Raji (cell line): ENCODE results near the gene TNFRSF19.

Experiments
- POLR2A ChIP-seq: IDR thresholded peaks from 2 replicates; pipeline ENCODE4 v1.6.1; 2011; ENCODE audit warnings: low read depth, low read length, control low read depth; ENCODE audit not compliant: insufficient read depth

The TNFRSF19 gene, protein sequence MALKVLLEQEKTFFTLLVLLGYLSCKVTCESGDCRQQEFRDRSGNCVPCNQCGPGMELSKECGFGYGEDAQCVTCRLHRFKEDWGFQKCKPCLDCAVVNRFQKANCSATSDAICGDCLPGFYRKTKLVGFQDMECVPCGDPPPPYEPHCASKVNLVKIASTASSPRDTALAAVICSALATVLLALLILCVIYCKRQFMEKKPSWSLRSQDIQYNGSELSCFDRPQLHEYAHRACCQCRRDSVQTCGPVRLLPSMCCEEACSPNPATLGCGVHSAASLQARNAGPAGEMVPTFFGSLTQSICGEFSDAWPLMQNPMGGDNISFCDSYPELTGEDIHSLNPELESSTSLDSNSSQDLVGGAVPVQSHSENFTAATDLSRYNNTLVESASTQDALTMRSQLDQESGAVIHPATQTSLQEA

DNA sequence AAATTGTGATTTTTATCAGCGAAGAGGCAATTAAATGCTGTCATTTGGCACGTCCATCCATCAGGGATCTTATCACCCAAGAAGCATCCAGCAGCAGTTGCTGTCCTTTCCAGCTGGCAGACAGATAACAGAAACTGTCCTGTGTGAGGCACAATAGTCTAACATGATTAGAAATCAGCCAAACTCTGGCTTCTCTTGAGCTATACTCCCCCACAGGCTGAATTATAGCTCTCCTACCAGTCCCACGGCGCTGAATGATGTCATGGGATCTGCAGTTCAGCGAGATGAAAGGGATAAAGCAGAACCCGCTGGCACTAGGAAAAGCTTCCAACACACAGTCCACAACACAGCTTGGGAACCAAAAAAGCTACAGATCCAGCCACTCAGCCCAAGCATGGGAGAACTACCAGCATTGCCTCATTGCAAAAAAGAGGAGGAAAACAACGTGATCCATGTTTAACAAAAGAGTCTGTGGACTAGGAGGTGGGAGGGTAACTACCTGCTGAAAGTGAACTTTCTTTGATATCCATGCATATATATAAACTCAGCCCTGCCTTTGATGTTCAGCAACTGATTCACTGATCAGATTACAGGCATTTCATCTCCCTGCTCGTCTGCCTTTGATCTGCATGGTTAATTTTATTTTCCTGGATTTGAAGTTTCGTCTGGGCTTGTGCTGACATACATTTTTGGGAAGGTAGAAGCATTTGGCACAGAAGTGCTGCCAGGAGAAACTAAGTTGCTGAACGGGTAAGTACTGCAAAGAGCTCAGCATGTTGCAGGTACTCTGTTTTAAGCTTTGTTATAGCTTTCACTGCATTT, at the start of gene TNFRSF19:
Gene TNFRSF19, plus strand, starts transcription at position 314 of the 822 bp plus-strand sequence. CDS start 19,772 bp downstream, outside the sequence.
- no peak for TF ChIP-seq POLR2A

DNA sequence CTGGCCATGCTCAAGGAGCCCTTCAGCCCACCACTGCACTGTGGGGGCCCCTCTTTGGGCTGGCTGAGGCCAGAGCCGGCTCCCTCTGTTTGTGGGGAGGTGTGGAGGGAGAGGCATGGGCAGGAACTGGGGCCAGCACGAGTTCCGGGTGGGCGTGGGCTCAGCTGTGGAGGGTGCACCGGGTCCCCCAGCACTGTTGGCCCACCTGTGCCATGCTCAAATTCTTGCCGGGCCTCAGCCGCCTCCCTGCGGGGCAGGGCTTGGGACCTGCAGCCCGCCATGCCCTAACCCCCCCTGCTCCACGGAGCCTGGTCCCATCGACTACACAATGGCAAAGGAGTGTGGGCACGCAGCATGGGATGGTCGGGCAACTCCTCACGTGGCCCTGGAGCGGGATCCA, 38.8 kb upstream of the TNFRSF19 start:
- TF ChIP-seq POLR2A: no peak

DNA sequence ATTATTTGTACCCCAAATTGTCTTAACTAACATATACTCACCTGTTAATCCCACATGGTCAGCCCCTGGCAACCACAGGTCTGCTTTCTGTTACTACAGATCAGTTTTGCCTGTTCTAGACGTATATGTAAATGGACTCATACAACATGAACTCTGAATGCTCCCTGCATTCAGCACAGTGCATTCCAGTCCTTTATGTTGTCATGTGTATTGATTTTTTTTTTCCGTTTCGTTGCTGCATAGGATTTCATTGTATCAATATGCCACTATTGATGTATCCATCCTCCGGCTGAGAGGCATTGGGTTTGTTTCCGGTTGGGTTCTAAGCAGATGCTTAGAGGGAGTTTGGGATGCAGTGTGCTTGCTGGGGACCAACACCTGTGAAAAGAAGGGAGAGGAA, 36.1 kb upstream of the TNFRSF19 start:
- no peak for TF ChIP-seq POLR2A

DNA sequence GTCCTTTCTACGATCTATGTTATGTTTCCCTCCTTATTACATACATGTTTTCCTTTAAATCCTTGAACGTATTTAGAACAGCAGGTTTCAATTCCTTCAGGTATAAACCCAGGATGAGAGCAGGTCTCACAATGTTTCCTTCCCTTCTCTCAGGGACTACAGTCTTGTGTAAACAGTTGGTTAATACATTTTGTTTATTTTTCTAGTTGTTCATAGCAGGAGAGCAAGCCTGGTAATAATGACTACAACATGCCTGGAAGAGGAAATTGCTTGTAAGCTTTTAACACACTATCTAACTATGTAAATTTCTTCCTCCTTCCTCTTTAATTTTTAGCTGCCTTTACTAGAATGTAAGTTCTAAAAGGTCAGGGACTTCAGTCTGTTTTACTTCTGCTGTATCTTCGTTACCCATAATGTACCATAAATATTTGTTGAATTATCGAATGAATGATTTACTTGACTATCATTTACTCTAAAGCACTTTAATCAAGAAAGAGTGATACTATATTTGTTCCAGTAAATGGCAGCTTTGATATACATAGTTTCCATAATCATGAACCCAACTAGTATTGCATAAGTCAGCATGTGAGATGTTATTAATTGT, 28.9 kb upstream of the TNFRSF19 start:
- TF ChIP-seq POLR2A: no peak

DNA sequence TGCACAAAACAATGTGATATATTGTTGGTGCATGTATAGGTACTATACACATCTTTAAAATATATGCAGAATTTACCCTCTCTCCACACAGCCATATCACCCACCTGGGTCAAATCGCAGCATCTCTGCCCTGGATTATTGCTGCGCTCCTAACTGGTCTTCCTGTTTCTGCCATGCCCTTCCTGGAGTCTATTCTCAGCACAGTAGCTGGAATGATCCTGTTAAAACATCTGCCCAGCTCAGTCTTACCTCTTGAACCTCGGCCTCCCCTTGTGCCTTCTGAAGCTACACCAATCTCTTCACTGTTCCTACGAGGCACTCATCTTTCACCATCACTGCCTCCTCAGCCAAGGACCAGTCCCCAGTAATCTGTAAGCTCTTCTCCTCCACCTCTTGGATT, 25.5 kb upstream of the TNFRSF19 start:
- no peak for TF ChIP-seq POLR2A

DNA sequence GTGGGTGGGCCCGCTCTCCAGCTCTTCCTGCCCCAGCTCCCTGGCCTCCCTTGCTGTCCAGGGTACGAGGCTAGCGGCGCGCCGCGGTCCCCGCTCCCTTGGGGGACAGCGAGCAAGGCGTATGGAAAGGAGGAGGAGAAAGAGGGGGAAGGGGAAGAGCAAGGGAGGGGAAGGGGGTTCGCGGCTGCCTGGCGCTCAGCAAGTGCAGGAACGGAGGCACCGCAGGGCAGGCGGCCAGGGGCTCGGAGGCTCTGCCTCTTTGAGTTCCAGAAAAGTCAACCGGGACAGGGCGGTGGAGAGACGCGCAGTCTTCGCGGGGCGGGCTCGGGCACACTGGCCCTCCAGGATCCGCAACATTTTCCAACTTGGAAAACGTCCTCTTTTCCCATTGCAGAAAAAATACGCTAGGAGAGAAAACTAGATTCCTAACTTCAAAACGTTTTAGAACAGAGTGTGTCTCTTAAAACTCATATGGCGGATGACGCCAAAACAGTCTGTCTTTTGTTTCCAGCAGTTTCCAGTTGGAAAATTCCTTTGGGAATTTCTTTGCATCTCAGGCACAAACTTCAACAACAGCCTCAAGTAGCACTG, 23.1 kb upstream of the TNFRSF19 start:
- TF ChIP-seq POLR2A: no peak

DNA sequence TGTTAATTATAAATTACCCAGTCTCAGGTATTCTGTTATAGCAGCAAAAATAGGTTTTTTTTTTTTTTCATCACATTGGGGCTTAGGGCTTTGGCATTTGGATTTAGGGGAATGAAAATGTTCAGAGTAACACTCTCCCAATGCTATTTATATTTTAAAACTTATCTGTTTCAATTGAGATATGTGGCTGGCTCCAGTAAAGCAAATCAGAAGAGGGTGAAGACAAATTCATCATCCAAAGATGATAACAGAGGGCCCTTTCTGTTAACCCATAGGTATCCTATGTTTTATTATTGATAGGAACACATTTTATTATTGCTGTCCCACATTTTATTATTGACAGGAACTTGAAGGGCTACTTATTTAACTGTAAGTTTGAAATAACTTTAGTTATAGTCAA, 20.5 kb upstream of the TNFRSF19 start:
- no peak for TF ChIP-seq POLR2A

DNA sequence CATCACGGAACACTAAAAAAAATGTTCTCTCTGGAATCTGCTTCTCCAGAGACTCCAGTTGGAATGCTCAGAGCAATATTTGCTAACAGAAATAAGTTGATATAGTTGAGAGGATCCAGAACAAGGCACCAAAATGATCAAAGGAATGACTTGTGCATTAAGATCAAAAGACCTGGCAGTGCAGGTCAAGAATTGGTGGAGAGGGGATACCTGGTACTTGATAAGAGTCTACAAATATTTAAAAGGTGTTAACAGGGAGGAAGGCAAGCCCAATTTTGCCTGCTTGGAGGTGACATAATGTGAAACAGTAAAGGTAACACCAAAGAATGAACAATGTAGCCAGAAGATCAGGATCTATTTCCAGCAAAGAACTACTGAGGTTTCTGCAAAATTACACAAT, 20.0 kb upstream of the TNFRSF19 start:
- no peak for TF ChIP-seq POLR2A

DNA sequence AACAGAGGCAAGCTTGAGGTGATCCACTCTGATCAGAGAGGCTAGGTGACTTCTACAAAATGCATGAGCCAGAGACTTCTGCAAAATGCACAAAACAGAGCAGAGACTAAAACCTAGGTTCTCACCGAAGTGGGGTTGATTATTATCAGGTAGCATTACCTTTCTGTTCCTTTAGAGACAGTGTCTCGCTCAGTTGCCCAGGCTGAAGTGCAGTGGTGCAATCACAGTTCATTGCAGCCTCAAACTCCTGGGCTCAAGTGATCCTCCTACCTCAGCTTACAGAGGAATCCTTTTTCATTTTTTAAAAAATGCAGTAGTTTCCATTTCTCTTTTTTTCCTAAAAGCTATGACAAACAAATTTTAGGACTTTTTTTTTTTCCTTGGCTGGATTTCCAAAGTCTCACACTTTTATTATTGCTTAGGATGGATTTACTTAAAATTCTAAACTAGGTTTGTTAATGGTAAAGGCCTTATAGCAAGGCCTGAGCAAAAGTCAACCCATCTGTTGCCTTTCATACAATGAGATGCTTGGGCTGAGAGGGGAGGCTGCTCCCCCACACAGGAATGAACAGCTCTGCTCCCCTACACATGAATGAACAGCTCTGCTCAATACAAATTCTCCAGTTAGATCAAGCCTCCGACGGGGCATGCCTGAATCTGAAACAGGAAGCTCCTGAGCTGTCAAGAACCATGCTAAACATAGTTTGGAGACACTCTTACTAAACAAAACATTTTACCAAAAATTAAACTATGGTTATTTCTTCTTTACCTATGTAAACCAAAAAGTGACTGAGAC, 18.8 kb upstream of the TNFRSF19 start:
- no peak for TF ChIP-seq POLR2A

DNA sequence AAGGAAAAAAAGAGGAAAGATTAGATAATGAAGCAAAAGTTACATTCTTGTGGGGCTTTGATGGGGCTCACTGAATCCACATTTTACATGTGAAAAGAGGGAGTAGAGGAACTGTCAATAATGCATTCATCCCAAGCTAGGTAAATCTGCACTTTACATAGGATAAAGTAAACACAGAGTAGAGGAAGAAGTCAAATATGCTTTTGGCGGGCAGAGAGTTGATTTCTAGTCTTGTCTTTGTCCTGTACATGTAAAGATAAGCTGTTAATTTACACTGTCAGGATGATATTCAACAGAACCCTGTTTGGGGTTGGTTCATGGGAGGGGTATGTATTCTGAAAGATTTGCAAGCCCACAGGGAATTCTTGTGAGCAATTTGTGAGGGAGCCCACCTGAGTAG, 18.0 kb upstream of the TNFRSF19 start:
- TF ChIP-seq POLR2A: no peak

DNA sequence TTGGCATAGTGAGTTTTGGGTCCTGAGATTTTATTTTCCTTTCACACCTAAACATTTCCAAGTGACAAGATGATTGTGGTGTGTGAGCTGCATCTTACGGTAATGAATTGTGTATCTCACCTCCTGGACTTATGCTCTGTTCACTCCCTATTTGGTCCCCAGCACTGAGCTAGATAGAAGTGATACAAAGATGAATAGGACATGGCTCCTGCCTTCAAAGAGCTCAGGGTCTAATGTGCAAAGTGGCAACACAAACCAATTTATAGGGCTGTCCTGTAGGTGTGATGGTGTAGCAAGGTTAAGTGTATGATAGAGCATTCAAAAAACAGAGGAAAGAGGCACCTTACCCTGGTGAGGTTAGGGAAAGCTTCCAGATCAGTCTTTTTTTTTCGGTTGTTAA, 17.6 kb upstream of the TNFRSF19 start:
- TF ChIP-seq POLR2A: no peak

DNA sequence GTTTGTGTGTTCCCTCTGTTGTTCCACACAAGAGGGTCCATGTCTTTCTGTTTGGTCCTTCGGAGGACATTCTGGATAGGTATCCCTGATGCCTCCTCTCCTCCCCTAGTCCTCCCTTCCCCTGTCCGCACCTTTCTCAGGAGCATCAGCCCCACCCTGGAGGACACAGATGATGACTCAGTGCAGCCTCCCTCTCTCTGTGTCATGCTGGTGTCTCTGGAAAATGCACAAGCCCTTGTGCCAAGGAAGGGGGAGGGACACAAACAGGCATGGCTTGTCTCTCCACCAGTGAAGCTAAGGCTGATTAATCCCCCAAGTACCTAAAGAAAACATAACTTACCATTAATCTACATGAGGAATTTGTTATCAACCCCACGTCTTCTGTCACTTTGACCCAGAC, 16.2 kb upstream of the TNFRSF19 start:
- no peak for TF ChIP-seq POLR2A

DNA sequence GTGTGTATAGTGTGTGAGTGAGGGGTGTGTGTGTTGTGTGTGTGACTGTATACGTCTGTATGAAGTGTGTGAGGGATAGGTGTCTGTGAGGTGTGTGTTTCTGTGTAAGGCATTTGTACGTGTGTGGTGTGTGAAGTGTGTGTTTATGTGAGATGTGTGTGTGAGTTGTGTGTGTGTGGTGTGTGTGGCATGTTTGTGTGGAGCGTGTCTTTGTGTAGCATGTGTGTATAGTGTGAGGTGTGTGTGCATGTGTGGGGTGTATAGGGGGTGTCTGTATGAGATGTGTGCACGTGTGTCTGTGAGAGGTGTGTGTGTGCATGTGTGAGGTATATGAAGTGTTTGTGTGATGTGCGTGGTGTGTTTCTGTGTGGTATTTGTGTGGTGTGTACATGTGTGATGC, 13.2 kb upstream of the TNFRSF19 start:
- TF ChIP-seq POLR2A: no peak

DNA sequence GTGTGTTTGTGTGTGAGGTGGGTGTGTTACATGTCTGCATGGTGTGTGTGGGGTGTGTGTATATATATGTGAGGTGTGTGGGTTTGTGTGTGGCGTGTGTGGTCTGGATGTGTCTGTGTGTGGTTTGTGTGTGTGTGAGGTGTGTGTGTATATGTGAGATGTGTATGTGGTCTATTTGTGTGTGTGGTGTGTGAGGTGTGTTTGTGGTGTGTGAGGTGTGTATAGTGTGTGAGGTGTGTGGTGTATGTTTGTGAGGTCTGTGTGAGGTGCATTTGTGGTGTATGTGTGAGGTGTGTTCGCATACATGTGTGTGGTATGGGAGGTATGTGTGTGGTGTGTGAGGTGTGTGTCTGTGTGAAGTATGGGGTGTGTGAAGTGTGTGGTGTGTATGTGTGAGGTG, 12.5 kb upstream of the TNFRSF19 start:
- no peak for TF ChIP-seq POLR2A
